Esophagus squamous epithelium (tissue), 4 donors: Measurements from ENCODE around the gene ADGRG3.

Source experiments
- CTCF ChIP-seq, 6 experiments: fragments of 450-650 bp in 4 of 6; fragments of 200-600 bp in 2 of 6; sonication (generic) in 2 of 6; IDR thresholded peaks; one replicate each; pipeline ENCODE4 v1.5.1; 2016 to 2019; ENCODE audit warnings: antibody characterized with exemption in 6 of 6, mild to moderate bottlenecking in 4 of 6, moderate library complexity in 4 of 6
- POLR2A ChIP-seq, 4 donors: fragments of 450-650 bp; IDR thresholded peaks; one replicate each; pipeline ENCODE4 v1.6.1; 2017; ENCODE audit warnings: antibody characterized with exemption in 4 of 4, mild to moderate bottlenecking in 4 of 4, moderate library complexity in 3 of 4

GRCh38 chr16:57677622-57678369, 9.7 kb downstream of the ADGRG3 start:
- TF ChIP-seq POLR2A (IDR thresholded peaks at IDR 0.05), result no peak
- TF ChIP-seq CTCF (IDR thresholded peaks at IDR 0.05), result no peak
